Fibroblast of lung (primary cell): ENCODE results near the gene XKR7.

ENCODE experiments used
- EZH2 ChIP-seq: IDR thresholded peaks from 2 replicates; pipeline ENCODE4 v1.5.1; 2012; ENCODE audit warnings: low read length, control low read depth, mild to moderate bottlenecking; ENCODE audit errors: missing control alignments
- TF ChIP-seq, protein P1 (sequence below), 2 donors: IDR thresholded peaks in 1 of 2; conservative IDR thresholded peaks in 1 of 2; 1 replicate in 1 of 2; 2 replicates in 1 of 2; pipeline ENCODE4 v1.5.1; 2011 to 2012; ENCODE audit warnings: low read length in 2 of 2, control low read depth in 1 of 2, inconsistent platforms in 1 of 2, low read depth in 1 of 2, mild to moderate bottlenecking in 1 of 2

DNA sequence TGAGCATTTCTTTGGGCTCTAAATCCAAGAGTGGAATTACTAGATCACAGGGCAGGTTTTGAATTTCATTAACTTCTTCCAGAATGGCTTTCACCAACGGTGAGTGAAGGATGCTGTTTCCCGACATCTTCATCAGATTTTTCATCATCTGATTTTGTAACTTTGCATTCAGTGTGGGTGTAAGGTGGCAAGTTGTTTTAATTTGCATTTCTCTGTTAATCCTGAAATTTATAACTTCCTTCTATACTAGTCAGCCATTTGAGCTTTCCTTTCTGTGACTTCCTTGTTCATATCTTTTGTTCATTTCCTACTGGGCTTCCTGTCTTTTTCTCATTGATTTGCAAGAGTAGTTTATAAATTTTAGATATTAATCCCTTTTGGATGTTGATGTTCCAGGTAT, 65.4 kb downstream of the XKR7 start:
- TF ChIP-seq, protein P1, sequence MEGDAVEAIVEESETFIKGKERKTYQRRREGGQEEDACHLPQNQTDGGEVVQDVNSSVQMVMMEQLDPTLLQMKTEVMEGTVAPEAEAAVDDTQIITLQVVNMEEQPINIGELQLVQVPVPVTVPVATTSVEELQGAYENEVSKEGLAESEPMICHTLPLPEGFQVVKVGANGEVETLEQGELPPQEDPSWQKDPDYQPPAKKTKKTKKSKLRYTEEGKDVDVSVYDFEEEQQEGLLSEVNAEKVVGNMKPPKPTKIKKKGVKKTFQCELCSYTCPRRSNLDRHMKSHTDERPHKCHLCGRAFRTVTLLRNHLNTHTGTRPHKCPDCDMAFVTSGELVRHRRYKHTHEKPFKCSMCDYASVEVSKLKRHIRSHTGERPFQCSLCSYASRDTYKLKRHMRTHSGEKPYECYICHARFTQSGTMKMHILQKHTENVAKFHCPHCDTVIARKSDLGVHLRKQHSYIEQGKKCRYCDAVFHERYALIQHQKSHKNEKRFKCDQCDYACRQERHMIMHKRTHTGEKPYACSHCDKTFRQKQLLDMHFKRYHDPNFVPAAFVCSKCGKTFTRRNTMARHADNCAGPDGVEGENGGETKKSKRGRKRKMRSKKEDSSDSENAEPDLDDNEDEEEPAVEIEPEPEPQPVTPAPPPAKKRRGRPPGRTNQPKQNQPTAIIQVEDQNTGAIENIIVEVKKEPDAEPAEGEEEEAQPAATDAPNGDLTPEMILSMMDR (conservative IDR thresholded peaks at IDR 0.05 in 1 of 2, IDR thresholded peaks at IDR 0.05 in 1 of 2; ENCODE audit: low read depth in 1 of 2, low read length in 2 of 2), result no peak
- TF ChIP-seq EZH2, result no peak
